ENCODE results near the gene SLC35B1.

SLC35B1 gene

GRCh38 chr17:49703557-49704277 is 4.0 kb downstream of the SLC35B1 start:
- no peak overlapping the region for H3K27ac ChIP-seq
- no peak for DNase-seq (ENCODE audit: low read depth, low spot score)

GRCh38 chr17:49700960-49701359 is 6.8 kb downstream of the SLC35B1 start:
- no peak for DNase-seq (ENCODE audit: low read depth, low spot score)
- no peak overlapping the region for H3K27ac ChIP-seq

GRCh38 chr17:49699966-49700575 is 7.7 kb downstream of the SLC35B1 start:
- no peak overlapping the region for H3K27ac ChIP-seq
- DNase-seq (ENCODE audit: low read depth, low spot score): no peak

GRCh38 chr17:49698005-49698404 is 9.8 kb downstream of the SLC35B1 start:
- no peak overlapping the region for H3K27ac ChIP-seq

GRCh38 chr17:49696233-49696761 is 11.5 kb downstream of the SLC35B1 start:
- no peak overlapping the region for H3K27ac ChIP-seq
- no peak for DNase-seq (ENCODE audit: low read depth, low spot score)

More at GRCh38 chr17:49698005-49698404, 9.8 kb downstream of the SLC35B1 start:
- no peak for DNase-seq (ENCODE audit: low read depth, low spot score)

- DNase-seq (ENCODE audit: low read depth, low spot score): no peak
- H3K27ac ChIP-seq: no peak overlapping the region
Measured at GRCh38 chr17:49695698-49696232, 12.0 kb downstream of the SLC35B1 start.

- no peak for DNase-seq (ENCODE audit: low read depth, low spot score)
- no peak overlapping the region for H3K27ac ChIP-seq
Measured at GRCh38 chr17:49694847-49695697, 12.7 kb downstream of the SLC35B1 start.

- H3K27ac ChIP-seq: no peak overlapping the region
- no peak for DNase-seq (ENCODE audit: low read depth, low spot score)
Measured at GRCh38 chr17:49692751-49693150, 15.0 kb downstream of the SLC35B1 start.

GRCh38 chr17:49691677-49692191 is 16.0 kb downstream of the SLC35B1 start:
- no peak for DNase-seq (ENCODE audit: low read depth, low spot score)
- H3K27ac ChIP-seq: no peak overlapping the region

- DNase-seq (ENCODE audit: low read depth, low spot score): no peak
- H3K27ac ChIP-seq: no peak overlapping the region
Measured at GRCh38 chr17:49691086-49691676, 16.6 kb downstream of the SLC35B1 start.

GRCh38 chr17:49690256-49690655 is 17.5 kb downstream of the SLC35B1 start:
- no peak for DNase-seq (ENCODE audit: low read depth, low spot score)
- no peak overlapping the region for H3K27ac ChIP-seq

- DNase-seq (ENCODE audit: low read depth, low spot score): no peak
- no peak overlapping the region for H3K27ac ChIP-seq
Measured at GRCh38 chr17:49688848-49689247, 18.9 kb downstream of the SLC35B1 start.

- H3K27ac ChIP-seq: no peak overlapping the region
- no peak for DNase-seq (ENCODE audit: low read depth, low spot score)
Measured at GRCh38 chr17:49687878-49688491, 19.8 kb downstream of the SLC35B1 start.

GRCh38 chr17:49681106-49681979 is 26.4 kb downstream of the SLC35B1 start:
- DNase-seq (ENCODE audit: low read depth, low spot score): no peak

GRCh38 chr17:49680314-49680713 is 27.4 kb downstream of the SLC35B1 start:
- DNase-seq (ENCODE audit: low read depth, low spot score): no peak
- H3K27ac ChIP-seq: no peak overlapping the region

More at GRCh38 chr17:49681106-49681979, 26.4 kb downstream of the SLC35B1 start:
- no peak overlapping the region for H3K27ac ChIP-seq

- peak; percentile 100 for DNase-seq (ENCODE audit: low read depth, low spot score)
- peak within 1 kb of the TSS; percentile 84 for H3K27ac ChIP-seq
Measured at GRCh38 chr17:49677933-49678847, 29.6 kb downstream of the SLC35B1 start, which contains the start of gene SPOP. SPOP (minus strand) TSS chr17:49678097; CDS start chr17:49622810, 55,287 bp downstream.

Data from epithelial cell of prostate (primary cell).